Thymus (tissue), 11 donors: Measurements from ENCODE around the gene NAPB. TPM values are rescaled to one million over a fixed set of nuclear protein-coding genes. Genes with fewer than 3 reads are reported as not detected.

Experiments used
- DNase-seq, 9 donors: peaks; one replicate each; pipeline ENCODE4 v3.0.0-alpha.2; 2013; ENCODE audit warnings: low spot score in 9 of 9, low read depth in 6 of 9, missing footprints in 1 of 9
- H3K27ac ChIP-seq, 2 donors: one replicate each; pipeline ENCODE4 v1.5.1; 2013; ENCODE audit warnings: control low read depth in 1 of 2, low read depth in 1 of 2, low read length in 1 of 2, mild to moderate bottlenecking in 1 of 2, moderate library complexity in 1 of 2
- H3K27me3 ChIP-seq, 2 donors: one replicate each; pipeline ENCODE4 v1.5.1; 2013; ENCODE audit warnings: low read length in 1 of 2; ENCODE audit not compliant: control insufficient read depth in 2 of 2, insufficient read depth in 1 of 2
- H3K36me3 ChIP-seq, 2 donors: one replicate each; pipeline ENCODE4 v1.5.1; 2013; ENCODE audit warnings: low read length in 1 of 2, mild to moderate bottlenecking in 1 of 2, moderate library complexity in 1 of 2; ENCODE audit not compliant: control insufficient read depth in 2 of 2, insufficient read depth in 2 of 2
- H3K4me1 ChIP-seq, 2 donors: one replicate each; pipeline ENCODE4 v1.5.1; 2013; ENCODE audit warnings: low read length in 2 of 2; ENCODE audit not compliant: control insufficient read depth in 2 of 2, insufficient read depth in 2 of 2
- H3K4me3 ChIP-seq, 2 donors: one replicate each; pipeline ENCODE4 v1.5.1; 2013; ENCODE audit warnings: low read length in 2 of 2, control low read depth in 1 of 2, mild to moderate bottlenecking in 1 of 2
- H3K9me3 ChIP-seq, 2 donors: one replicate each; pipeline ENCODE4 v1.5.1; 2013; ENCODE audit warnings: low read length in 1 of 2, mild to moderate bottlenecking in 1 of 2; ENCODE audit not compliant: control insufficient read depth in 2 of 2, insufficient read depth in 1 of 2
- WGBS: extraction: QIAGEN DNeasy Blood & Tissue Kit; methylation state at CpG from one replicate; pipeline ENCODE4 v1.1.7; 2013; 5-methylcytosine and 5-hydroxymethylcytosine counted together
- polyA plus RNA-seq: library from polyadenylated mRNA; stranded (reverse); fragments of 200-250 nt; gene quantifications from one replicate; pipeline ENCODE4 v1.2.3, GENCODE V29; 2013
- total RNA-seq: library from RNA; stranded (reverse); fragments of 120-200 nt; gene quantifications from one replicate; pipeline ENCODE4 v1.2.4, GENCODE V29; 2013
- donor health status: healthy.

Gene NAPB
- total and polyA plus RNA-seq, 2 donors = 7.6 to 8.8 TPM

- no peaks in the 10 kb centered on the region for H3K4me1 ChIP-seq
- no peak overlapping the region for H3K4me3 ChIP-seq
- H3K9me3 ChIP-seq = no peaks in the 10 kb centered on the region
- DNase-seq = no peak
- 86% methylated on average over 3 of the region's 3 CpGs for WGBS
- no peaks in the 10 kb centered on the region for H3K36me3 ChIP-seq
- H3K27me3 ChIP-seq = no peaks in the 10 kb centered on the region
- H3K27ac ChIP-seq = no peak overlapping the region
Observed at GRCh38 chr20:23433628-23434027, 12.3 kb upstream of the NAPB start.

- Histone ChIP-seq H3K4me3 (no peak overlapping the region), H3K9me3 (no peaks in the 10 kb centered on the region), H3K36me3 (no peaks in the 10 kb centered on the region), H3K4me1 (peaks cover 3 to 21% of the 10 kb centered on the region in 2 donors), H3K27ac (no peak overlapping the region), H3K27me3 (no peaks in the 10 kb centered on the region)
- 89% methylated on average over 9 of the region's 9 CpGs for WGBS
- DNase-seq = no peak
Observed at GRCh38 chr20:23425129-23425528, 3.8 kb upstream of the NAPB start.

GRCh38 chr20:23419995-23420901, 1.0 kb downstream of the NAPB start:
- DNase-seq = peak in 2 of 9 donors; percentile 42 to 46
- peak overlapping the region; percentile 78 to 82 for H3K27ac ChIP-seq
- WGBS = under 1% methylated on average over 58 of the region's 58 CpGs
- H3K4me3 ChIP-seq = peak overlapping the region; percentile 86 to 87
- no peaks in the 10 kb centered on the region for H3K9me3 ChIP-seq
- no peaks in the 10 kb centered on the region for H3K27me3 ChIP-seq
- H3K4me1 ChIP-seq = peaks cover 3 to 22% of the 10 kb centered on the region in 2 donors
- H3K36me3 ChIP-seq = no peaks in the 10 kb centered on the region

GRCh38 chr20:23419657-23419994, 1.7 kb downstream of the NAPB start:
- Histone ChIP-seq H3K4me1 (peaks cover 3 to 15% of the 10 kb centered on the region in 2 donors), H3K36me3 (no peaks in the 10 kb centered on the region), H3K27me3 (no peaks in the 10 kb centered on the region), H3K4me3 (peak overlapping the region; percentile 86 to 87), H3K9me3 (no peaks in the 10 kb centered on the region), H3K27ac (peak overlapping the region in 1 of 2 donors; percentile 78)
- DNase-seq = no peak
- WGBS = 33% methylated on average over 5 of the region's 5 CpGs

- H3K4me3 ChIP-seq = no peak overlapping the region
- H3K36me3 ChIP-seq = no peaks in the 10 kb centered on the region
- peaks cover 3 to 8% of the 10 kb centered on the region in 2 donors for H3K4me1 ChIP-seq
- H3K9me3 ChIP-seq = no peaks in the 10 kb centered on the region
- H3K27ac ChIP-seq = no peak overlapping the region
- no peak for DNase-seq
- no peaks in the 10 kb centered on the region for H3K27me3 ChIP-seq
Observed at GRCh38 chr20:23417861-23418260, 3.4 kb downstream of the NAPB start.

- Histone ChIP-seq H3K9me3 (no peaks in the 10 kb centered on the region), H3K36me3 (no peaks in the 10 kb centered on the region), H3K27me3 (no peaks in the 10 kb centered on the region), H3K4me3 (no peak overlapping the region), H3K4me1 (peaks cover 0 to 3% of the 10 kb centered on the region in 2 donors), H3K27ac (no peak overlapping the region)
- no peak for DNase-seq
- WGBS = 97% methylated on average over 6 of the region's 6 CpGs
Observed at GRCh38 chr20:23415959-23416583, 5.2 kb downstream of the NAPB start.

GRCh38 chr20:23415555-23415954, 5.7 kb downstream of the NAPB start:
- no peaks in the 10 kb centered on the region for H3K36me3 ChIP-seq
- WGBS = 97% methylated on average over 5 of the region's 5 CpGs
- no peaks in the 10 kb centered on the region for H3K9me3 ChIP-seq
- no peaks in the 10 kb centered on the region for H3K27me3 ChIP-seq
- H3K4me1 ChIP-seq = peaks cover 0 to 3% of the 10 kb centered on the region in 2 donors
- no peak for DNase-seq
- no peak overlapping the region for H3K4me3 ChIP-seq
- H3K27ac ChIP-seq = no peak overlapping the region

- H3K27me3 ChIP-seq = no peaks in the 10 kb centered on the region
- WGBS = 96% methylated on average over 1 of the region's 1 CpG
- peaks cover 0 to 2% of the 10 kb centered on the region in 2 donors for H3K4me1 ChIP-seq
- H3K4me3 ChIP-seq = no peak overlapping the region
- no peaks in the 10 kb centered on the region for H3K36me3 ChIP-seq
- DNase-seq = no peak
- no peaks in the 10 kb centered on the region for H3K9me3 ChIP-seq
- H3K27ac ChIP-seq = no peak overlapping the region
Observed at GRCh38 chr20:23414526-23415188, 6.6 kb downstream of the NAPB start.

GRCh38 chr20:23413862-23414422, 7.3 kb downstream of the NAPB start:
- Histone ChIP-seq H3K4me1 (no peaks in the 10 kb centered on the region), H3K36me3 (no peaks in the 10 kb centered on the region), H3K27ac (no peak overlapping the region), H3K4me3 (no peak overlapping the region), H3K27me3 (no peaks in the 10 kb centered on the region), H3K9me3 (no peaks in the 10 kb centered on the region)
- 98% methylated on average over 3 of the region's 3 CpGs for WGBS
- no peak for DNase-seq
